Testis (tissue), 2 donors: ENCODE measurements around the gene EPHA5.

Experiments used
- POLR2A ChIP-seq: fragments of 450-650 bp; IDR thresholded peaks from one replicate; pipeline ENCODE4 v1.6.1; 2017; ENCODE audit warnings: antibody characterized with exemption, mild to moderate bottlenecking, moderate library complexity
- TF ChIP-seq, protein P1 (sequence below), 3 experiments: fragments of 450-650 bp in 2 of 3; fragments of 200-600 bp in 1 of 3; sonication (generic) in 1 of 3; IDR thresholded peaks; one replicate each; pipeline ENCODE4 v1.5.1; 2016 to 2019; ENCODE audit warnings: antibody characterized with exemption in 3 of 3, mild to moderate bottlenecking in 2 of 3, moderate library complexity in 1 of 3

DNA sequence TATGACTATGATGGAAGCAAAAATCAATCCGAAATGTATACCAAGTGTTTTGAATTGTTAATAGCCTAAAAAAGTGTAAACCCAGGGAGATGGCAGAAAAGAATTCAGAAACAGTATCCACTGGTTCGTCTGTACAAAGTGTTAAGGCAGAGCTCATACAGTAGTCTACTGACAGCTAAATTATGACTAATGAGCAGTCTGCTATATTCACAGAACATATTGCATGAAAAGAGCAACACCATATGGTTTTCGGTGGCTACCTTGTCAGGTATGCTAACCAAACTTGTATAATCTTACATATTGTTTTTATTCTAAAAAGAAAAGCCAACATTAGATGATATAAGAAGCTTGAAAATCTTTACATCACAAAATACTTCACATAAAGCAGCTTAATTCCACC is 18.5 kb downstream of the EPHA5 start:
- TF ChIP-seq, protein P1, sequence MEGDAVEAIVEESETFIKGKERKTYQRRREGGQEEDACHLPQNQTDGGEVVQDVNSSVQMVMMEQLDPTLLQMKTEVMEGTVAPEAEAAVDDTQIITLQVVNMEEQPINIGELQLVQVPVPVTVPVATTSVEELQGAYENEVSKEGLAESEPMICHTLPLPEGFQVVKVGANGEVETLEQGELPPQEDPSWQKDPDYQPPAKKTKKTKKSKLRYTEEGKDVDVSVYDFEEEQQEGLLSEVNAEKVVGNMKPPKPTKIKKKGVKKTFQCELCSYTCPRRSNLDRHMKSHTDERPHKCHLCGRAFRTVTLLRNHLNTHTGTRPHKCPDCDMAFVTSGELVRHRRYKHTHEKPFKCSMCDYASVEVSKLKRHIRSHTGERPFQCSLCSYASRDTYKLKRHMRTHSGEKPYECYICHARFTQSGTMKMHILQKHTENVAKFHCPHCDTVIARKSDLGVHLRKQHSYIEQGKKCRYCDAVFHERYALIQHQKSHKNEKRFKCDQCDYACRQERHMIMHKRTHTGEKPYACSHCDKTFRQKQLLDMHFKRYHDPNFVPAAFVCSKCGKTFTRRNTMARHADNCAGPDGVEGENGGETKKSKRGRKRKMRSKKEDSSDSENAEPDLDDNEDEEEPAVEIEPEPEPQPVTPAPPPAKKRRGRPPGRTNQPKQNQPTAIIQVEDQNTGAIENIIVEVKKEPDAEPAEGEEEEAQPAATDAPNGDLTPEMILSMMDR (IDR thresholded peaks at IDR 0.05) = no peak
- no peak for TF ChIP-seq POLR2A
